Neuronal stem cell (in vitro differentiated cells): ENCODE data around the gene APMAP.

Experiments used
- DNase-seq: peaks from one replicate; pipeline ENCODE4 v3.0.0-alpha.2; 2013; ENCODE audit warnings: low spot score
- H2AFZ ChIP-seq: one replicate; pipeline ENCODE4 v1.6.1; 2013; ENCODE audit warnings: mild to moderate bottlenecking, low read length, inconsistent platforms
- H2AK5ac ChIP-seq: 2 replicates; pipeline ENCODE4 v1.6.1; 2013; ENCODE audit warnings: low read depth, mild to moderate bottlenecking, inconsistent platforms, low read length, moderate library complexity, mixed read lengths
- H2BK120ac ChIP-seq: 2 replicates; pipeline ENCODE4 v1.6.1; 2013; ENCODE audit warnings: low read depth, mild to moderate bottlenecking, inconsistent platforms, low read length, moderate library complexity, mixed read lengths
- H2BK12ac ChIP-seq: one replicate; pipeline ENCODE4 v1.6.1; 2013; ENCODE audit warnings: low read length, inconsistent platforms
- H2BK15ac ChIP-seq: 2 replicates; pipeline ENCODE4 v1.6.1; 2013; ENCODE audit warnings: mild to moderate bottlenecking, low read length, inconsistent platforms, mixed read lengths
- H2BK5ac ChIP-seq: one replicate; pipeline ENCODE4 v1.6.1; 2013; ENCODE audit warnings: inconsistent platforms, mild to moderate bottlenecking, low read length, moderate library complexity
- H3K14ac ChIP-seq: one replicate; pipeline ENCODE4 v1.6.1; 2013; ENCODE audit warnings: low read length, inconsistent platforms
- H3K18ac ChIP-seq: 2 replicates; pipeline ENCODE4 v1.6.1; 2013; ENCODE audit warnings: low read length, inconsistent platforms
- H3K23ac ChIP-seq: 2 replicates; pipeline ENCODE4 v1.6.1; 2013; ENCODE audit warnings: low read depth, mild to moderate bottlenecking, mixed read lengths, low read length, inconsistent platforms; ENCODE audit not compliant: poor library complexity
- H3K27ac ChIP-seq: replicated peaks from 3 replicates; pipeline ENCODE4 v1.5.1; 2013; ENCODE audit warnings: low read length, inconsistent platforms
- H3K27me3 ChIP-seq, 3 experiments: 2 replicates each; pipeline ENCODE4 v1.6.1; 2013; ENCODE audit warnings: low read length in 3 of 3, mild to moderate bottlenecking in 2 of 3, inconsistent platforms in 1 of 3, low read depth in 1 of 3, mixed read lengths in 1 of 3, moderate library complexity in 1 of 3; ENCODE audit not compliant: control insufficient read depth in 3 of 3, insufficient read depth in 3 of 3
- H3K36me3 ChIP-seq, 2 donors: replicated peaks in 1 of 2; 2 replicates each; pipeline ENCODE4 v1.6.1; 2013; ENCODE audit warnings: low read length in 2 of 2; ENCODE audit not compliant: control insufficient read depth in 2 of 2, insufficient read depth in 2 of 2
- H3K4ac ChIP-seq: 2 replicates; pipeline ENCODE4 v1.6.1; 2013; ENCODE audit warnings: inconsistent platforms, mild to moderate bottlenecking, low read length, moderate library complexity
- H3K4me1 ChIP-seq, 2 donors: 1 replicate in 1 of 2; 2 replicates in 1 of 2; pipeline ENCODE4 v1.6.1; 2013; ENCODE audit warnings: low read length in 2 of 2, low read depth in 1 of 2; ENCODE audit not compliant: control insufficient read depth in 2 of 2, insufficient read depth in 1 of 2
- H3K4me2 ChIP-seq: one replicate; pipeline ENCODE4 v1.6.1; 2013; ENCODE audit warnings: mild to moderate bottlenecking, low read length, inconsistent platforms; ENCODE audit not compliant: insufficient read depth, poor library complexity, severe bottlenecking
- H3K4me3 ChIP-seq, 2 donors: 2 replicates each; pipeline ENCODE4 v1.5.1; 2013; ENCODE audit warnings: low read length in 2 of 2, mild to moderate bottlenecking in 2 of 2, inconsistent platforms in 1 of 2, moderate library complexity in 1 of 2
- H3K79me1 ChIP-seq: one replicate; pipeline ENCODE4 v1.6.1; 2013; ENCODE audit warnings: low read depth, mild to moderate bottlenecking, inconsistent platforms, low read length, moderate library complexity
- H3K9ac ChIP-seq: one replicate; pipeline ENCODE4 v1.6.1; 2013; ENCODE audit warnings: mild to moderate bottlenecking, low read depth, low read length, inconsistent platforms; ENCODE audit not compliant: poor library complexity
- H3K9me3 ChIP-seq, 2 donors: replicated peaks in 1 of 2; 2 replicates each; pipeline versions ENCODE3 to v1.6.1; 2013; ENCODE audit warnings: low read length in 2 of 2, mild to moderate bottlenecking in 2 of 2, inconsistent platforms in 1 of 2, low read depth in 1 of 2, mixed read lengths in 1 of 2, moderate library complexity in 1 of 2; ENCODE audit not compliant: control insufficient read depth in 2 of 2, insufficient read depth in 1 of 2
- H4K8ac ChIP-seq: one replicate; pipeline ENCODE4 v1.6.1; 2013; ENCODE audit warnings: low read depth, mild to moderate bottlenecking, inconsistent platforms, low read length, moderate library complexity
- H4K91ac ChIP-seq: one replicate; pipeline ENCODE4 v1.6.1; 2013; ENCODE audit warnings: low read length, low read depth, mild to moderate bottlenecking, inconsistent platforms; ENCODE audit not compliant: poor library complexity
- WGBS, 2 donors: extraction: QIAGEN DNeasy Blood & Tissue Kit; methylation state at CpG; one replicate each; pipeline ENCODE4 v1.1.7; 2013; ENCODE audit warnings: missing lambda C conversion rate in 2 of 2, mixed read lengths in 1 of 2; ENCODE audit not compliant: insufficient read length in 2 of 2, insufficient replicate concordance in 1 of 2; ENCODE audit errors: extremely low coverage in 2 of 2; 5-methylcytosine and 5-hydroxymethylcytosine counted together

The APMAP gene

DNA sequence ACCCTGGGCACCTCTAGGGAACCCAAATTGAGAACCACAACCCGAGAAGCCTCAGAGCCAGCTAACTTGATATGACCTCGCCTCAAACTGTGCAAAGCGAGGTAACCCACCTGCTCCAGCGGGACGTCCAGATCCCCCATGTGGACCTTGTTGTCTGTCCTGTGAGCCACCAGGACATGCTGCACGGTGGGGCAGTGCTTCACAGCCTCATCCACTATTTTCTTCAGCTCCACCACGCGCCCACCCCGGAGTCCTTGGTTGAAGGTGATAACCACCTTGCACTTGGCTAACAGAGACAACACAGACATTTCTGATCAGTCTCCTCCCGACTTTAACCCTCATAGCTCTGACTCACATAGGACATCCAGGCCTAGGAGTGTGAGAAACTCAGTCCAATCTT lies 30.8 kb upstream of the APMAP start:
- no CpG with 5 or more reads among the region's 10 CpGs for WGBS, 2 donors
- H2BK12ac ChIP-seq: no peak overlapping the region
- no peak overlapping the region for H3K18ac ChIP-seq
- H3K23ac ChIP-seq: no peak overlapping the region
- no peak overlapping the region for H2AFZ ChIP-seq
- H3K9ac ChIP-seq: no peak overlapping the region
- no peak overlapping the region for H2BK5ac ChIP-seq
- no peak overlapping the region for H2AK5ac ChIP-seq
- H3K9me3 ChIP-seq: no peaks in the 10 kb centered on the region
- H3K14ac ChIP-seq: peak overlapping the region; percentile 25
- no peak overlapping the region for H3K4me3 ChIP-seq
- no peaks in the 10 kb centered on the region for H3K36me3 ChIP-seq
- no peaks in the 10 kb centered on the region for H3K4me1 ChIP-seq
- no peak overlapping the region for H3K27ac ChIP-seq
- H3K4me2 ChIP-seq: no peak overlapping the region
- H4K91ac ChIP-seq: no peak overlapping the region
- H4K8ac ChIP-seq: no peak overlapping the region
- H2BK120ac ChIP-seq: no peak overlapping the region
- no peak overlapping the region for H3K4ac ChIP-seq
- no peak overlapping the region for H2BK15ac ChIP-seq
- no peak for DNase-seq
- peaks cover 0 to 3% (median 0%) of the 10 kb centered on the region in 3 experiments for H3K27me3 ChIP-seq
- no peaks in the 10 kb centered on the region for H3K79me1 ChIP-seq

DNA sequence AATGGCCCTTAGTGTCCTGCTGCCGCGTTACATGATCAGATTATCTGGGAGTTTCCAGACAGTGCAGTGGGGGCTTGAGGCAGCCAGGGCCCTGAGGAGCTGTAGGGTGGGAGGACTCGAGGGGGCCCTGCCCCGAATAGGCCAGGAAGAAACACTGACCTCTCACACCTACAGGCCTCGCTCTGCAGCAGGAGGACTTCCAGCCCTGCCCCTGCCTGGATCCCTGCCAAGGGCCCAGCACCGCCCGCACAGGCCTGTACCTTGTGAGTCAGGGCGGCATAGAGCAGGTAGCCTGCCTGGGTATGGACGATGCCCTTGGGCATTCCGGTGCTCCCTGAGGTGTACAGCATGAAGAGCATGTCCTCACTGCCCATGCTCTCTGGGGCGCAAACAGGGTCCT lies 30.1 kb upstream of the APMAP start:
- Histone ChIP-seq H3K27ac (no peak overlapping the region), H3K4me1 (no peaks in the 10 kb centered on the region), H3K23ac (no peak overlapping the region), H2BK15ac (no peak overlapping the region), H4K8ac (no peak overlapping the region), H2BK120ac (no peak overlapping the region), H2AFZ (no peak overlapping the region), H3K4me3 (no peak overlapping the region), H2BK5ac (no peak overlapping the region), H3K4me2 (no peak overlapping the region), H3K27me3 (peaks cover 0 to 3% (median 0%) of the 10 kb centered on the region in 3 experiments), H3K79me1 (no peaks in the 10 kb centered on the region), H3K9me3 (no peaks in the 10 kb centered on the region), H2BK12ac (no peak overlapping the region), H3K18ac (no peak overlapping the region), H3K9ac (no peak overlapping the region), H2AK5ac (peak overlapping the region; percentile 79), H4K91ac (no peak overlapping the region), H3K36me3 (no peaks in the 10 kb centered on the region), H3K4ac (no peak overlapping the region), H3K14ac (peak overlapping the region; percentile 26)
- no CpG with 5 or more reads among the region's 11 CpGs for WGBS, 2 donors
- no peak for DNase-seq

DNA sequence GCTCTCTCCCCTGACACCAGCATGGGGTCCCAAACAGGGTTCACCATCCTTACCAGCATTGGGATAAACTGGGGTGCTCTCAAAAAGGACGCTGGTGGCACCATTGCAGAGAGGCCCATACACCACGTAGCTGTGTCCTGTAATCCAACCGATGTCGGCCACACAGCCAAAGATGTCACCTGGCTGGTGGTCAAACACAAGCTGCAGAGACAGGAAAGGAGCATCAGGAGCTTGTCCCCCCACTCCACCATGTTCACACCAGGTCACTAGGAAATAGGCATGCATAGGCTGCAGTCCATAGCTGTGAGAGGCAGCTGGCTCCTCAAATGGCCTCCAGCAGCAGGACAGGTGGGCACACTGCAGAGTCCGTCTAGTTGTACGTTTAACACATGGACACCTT lies 28.8 kb upstream of the APMAP start:
- Histone ChIP-seq H3K79me1 (no peaks in the 10 kb centered on the region), H2BK15ac (no peak overlapping the region), H3K18ac (no peak overlapping the region), H3K4me1 (no peaks in the 10 kb centered on the region), H3K4ac (no peak overlapping the region), H3K23ac (no peak overlapping the region), H3K14ac (no peak overlapping the region), H2BK12ac (no peak overlapping the region), H2BK5ac (no peak overlapping the region), H3K4me2 (no peak overlapping the region), H3K9me3 (no peaks in the 10 kb centered on the region), H3K27ac (no peak overlapping the region), H3K4me3 (no peak overlapping the region), H3K9ac (no peak overlapping the region), H3K36me3 (no peaks in the 10 kb centered on the region), H4K8ac (no peak overlapping the region), H3K27me3 (peaks cover 0 to 7% (median 0%) of the 10 kb centered on the region in 3 experiments), H4K91ac (no peak overlapping the region), H2BK120ac (no peak overlapping the region), H2AK5ac (no peak overlapping the region), H2AFZ (no peak overlapping the region)
- no peak for DNase-seq
- WGBS, 2 donors: no CpG with 5 or more reads among the region's 6 CpGs

DNA sequence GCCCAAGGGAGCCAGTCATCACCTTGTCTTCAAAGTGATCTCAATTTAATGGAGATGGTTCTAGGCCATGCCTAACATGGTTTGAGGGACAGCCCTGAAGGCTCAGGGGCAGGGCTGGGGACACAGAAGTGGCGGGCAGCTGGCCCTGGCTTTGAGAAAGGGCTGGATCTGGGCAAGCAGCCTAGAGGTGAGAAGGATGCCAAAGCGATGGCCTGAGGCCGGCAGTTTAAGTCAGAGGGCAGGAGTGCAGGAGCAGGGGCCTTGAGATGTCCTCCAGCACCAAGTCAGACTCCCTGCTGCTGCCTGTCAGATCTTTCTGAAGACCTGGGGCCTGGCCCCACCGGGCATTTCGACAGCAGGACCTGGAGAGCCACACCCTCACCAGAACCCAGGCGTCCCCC lies 28.4 kb upstream of the APMAP start:
- H3K9ac ChIP-seq: no peak overlapping the region
- H2BK12ac ChIP-seq: no peak overlapping the region
- no peak overlapping the region for H2BK15ac ChIP-seq
- no peak overlapping the region for H3K14ac ChIP-seq
- no peak overlapping the region for H2BK120ac ChIP-seq
- no peaks in the 10 kb centered on the region for H3K9me3 ChIP-seq
- WGBS, 2 donors: no CpG with 5 or more reads among the region's 6 CpGs
- H3K4me3 ChIP-seq: no peak overlapping the region
- no peak for DNase-seq
- H4K91ac ChIP-seq: no peak overlapping the region
- H2BK5ac ChIP-seq: no peak overlapping the region
- H3K79me1 ChIP-seq: no peaks in the 10 kb centered on the region
- H3K4ac ChIP-seq: no peak overlapping the region
- H3K23ac ChIP-seq: no peak overlapping the region
- no peak overlapping the region for H4K8ac ChIP-seq
- H3K27me3 ChIP-seq: peaks cover 0 to 9% (median 0%) of the 10 kb centered on the region in 3 experiments
- H3K4me1 ChIP-seq: no peaks in the 10 kb centered on the region
- no peak overlapping the region for H2AK5ac ChIP-seq
- no peak overlapping the region for H3K18ac ChIP-seq
- no peak overlapping the region for H3K27ac ChIP-seq
- no peak overlapping the region for H2AFZ ChIP-seq
- H3K4me2 ChIP-seq: no peak overlapping the region
- H3K36me3 ChIP-seq: no peaks in the 10 kb centered on the region
